Measurements from ENCODE around the gene ELMOD3.
A peak's percentile ranks its signal among the peaks of the same experiment; 100 is the strongest.

Gene ELMOD3

GRCh38 chr2:85354286-85355072 is at the start of gene ELMOD3, which contains the start of gene RETSAT:
TSS of gene ELMOD3 (plus strand) at chr2:85354769. CDS start at chr2:85357199, 2,430 bp downstream.
TSS of gene RETSAT (minus strand) at chr2:85354528. CDS start at chr2:85354507, 21 bp downstream.
- H3K27ac ChIP-seq, result peak within 1 kb of the TSS; percentile 74
- TF ChIP-seq CTCF (conservative IDR thresholded peaks at IDR 0.05), result no peak

- H3K27ac ChIP-seq, result no peak overlapping the region
- no peak for TF ChIP-seq CTCF (conservative IDR thresholded peaks at IDR 0.05)
Measured at GRCh38 chr2:85307527-85307897, 47.1 kb upstream of the ELMOD3 start.

- no peak for TF ChIP-seq CTCF (conservative IDR thresholded peaks at IDR 0.05)
- H3K27ac ChIP-seq, result no peak overlapping the region
Measured at GRCh38 chr2:85308201-85308600, 46.4 kb upstream of the ELMOD3 start.

GRCh38 chr2:85308896-85309555 is 45.5 kb upstream of the ELMOD3 start:
- no peak for TF ChIP-seq CTCF (conservative IDR thresholded peaks at IDR 0.05)
- no peak overlapping the region for H3K27ac ChIP-seq

GRCh38 chr2:85309699-85310321 is 44.8 kb upstream of the ELMOD3 start:
- no peak for TF ChIP-seq CTCF (conservative IDR thresholded peaks at IDR 0.05)
- no peak overlapping the region for H3K27ac ChIP-seq

GRCh38 chr2:85310330-85310729 is 44.2 kb upstream of the ELMOD3 start:
- H3K27ac ChIP-seq, result no peak overlapping the region
- no peak for TF ChIP-seq CTCF (conservative IDR thresholded peaks at IDR 0.05)

- H3K27ac ChIP-seq, result no peak overlapping the region
- no peak for TF ChIP-seq CTCF (conservative IDR thresholded peaks at IDR 0.05)
Measured at GRCh38 chr2:85312404-85312803, 42.2 kb upstream of the ELMOD3 start.
